GM12801 (cell line): ENCODE results near the gene FFAR1.

ENCODE experiments used
- CTCF ChIP-seq: IDR thresholded peaks from one replicate; pipeline ENCODE4 v1.5.1; 2011; ENCODE audit warnings: control low read depth; ENCODE audit not compliant: insufficient read length; ENCODE audit errors: extremely low read depth

The FFAR1 gene

DNA sequence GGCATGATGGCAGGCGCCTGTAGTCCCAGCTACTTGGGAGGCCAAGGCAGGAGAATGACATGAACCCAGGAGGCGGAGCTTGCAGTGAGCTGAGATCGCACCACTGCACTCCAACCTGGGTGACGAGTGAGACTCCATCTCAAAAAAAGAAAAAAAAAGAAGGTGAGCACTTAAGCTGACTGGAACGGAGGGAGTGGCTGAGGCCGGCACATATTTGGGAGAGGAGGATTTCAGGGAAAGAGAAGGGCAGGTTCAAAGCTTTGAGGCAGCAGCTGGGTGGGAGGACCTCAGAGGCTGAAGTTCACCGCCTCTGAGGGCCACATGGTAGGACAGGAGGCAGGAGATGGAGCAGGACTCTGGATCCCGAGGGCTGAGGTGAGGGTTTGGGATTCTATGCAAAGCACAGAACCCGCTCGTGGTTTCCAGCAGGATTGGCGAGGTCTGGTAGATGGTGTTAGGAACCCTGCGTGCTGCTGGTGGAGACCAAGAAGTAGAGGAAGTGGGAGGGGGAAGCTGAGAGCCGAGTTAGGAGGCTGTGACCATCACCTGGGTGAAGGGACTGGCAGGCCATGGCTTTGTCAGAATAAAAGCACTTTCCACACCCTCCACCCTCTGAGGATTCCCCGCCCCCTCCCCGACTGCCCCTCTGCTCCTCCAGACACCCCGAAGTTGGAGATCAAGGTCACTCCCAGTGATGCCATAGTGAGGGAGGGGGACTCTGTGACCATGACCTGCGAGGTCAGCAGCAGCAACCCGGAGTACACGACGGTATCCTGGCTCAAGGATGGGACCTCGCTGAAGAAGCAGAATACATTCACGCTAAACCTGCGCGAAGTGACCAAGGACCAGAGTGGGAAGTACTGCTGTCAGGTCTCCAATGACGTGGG lies 10.4 kb upstream of the FFAR1 start:
- TF ChIP-seq CTCF: no peak

- no peak for TF ChIP-seq CTCF
Measured at GRCh38 chr19:35337984-35338296, 9.8 kb upstream of the FFAR1 start.

DNA sequence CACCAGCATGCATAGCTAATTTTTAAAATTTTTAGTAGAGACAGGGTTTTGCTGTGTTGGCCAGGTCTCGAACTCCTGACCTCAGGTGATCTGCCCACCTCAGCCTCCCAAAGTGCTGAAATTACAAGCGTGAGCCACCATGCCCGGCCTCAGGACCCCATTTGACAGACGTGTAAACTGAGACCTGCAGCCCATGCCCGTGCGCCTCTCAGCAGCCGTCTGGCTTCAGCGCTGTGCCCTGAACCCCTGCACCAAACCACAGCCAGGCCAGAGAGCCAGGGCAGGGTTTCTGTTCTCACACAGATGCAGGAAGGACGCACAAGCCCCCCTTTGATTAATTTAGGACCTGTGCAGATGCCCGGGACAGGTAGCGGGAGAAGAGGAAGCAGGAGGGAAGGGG lies 7.3 kb upstream of the FFAR1 start:
- no peak for TF ChIP-seq CTCF

- no peak for TF ChIP-seq CTCF
Measured at GRCh38 chr19:35341006-35341405, 6.7 kb upstream of the FFAR1 start.

- TF ChIP-seq CTCF: no peak
Measured at GRCh38 chr19:35341565-35342225, 6.0 kb upstream of the FFAR1 start.

- no peak for TF ChIP-seq CTCF
Measured at GRCh38 chr19:35342430-35342829, 5.3 kb upstream of the FFAR1 start.

DNA sequence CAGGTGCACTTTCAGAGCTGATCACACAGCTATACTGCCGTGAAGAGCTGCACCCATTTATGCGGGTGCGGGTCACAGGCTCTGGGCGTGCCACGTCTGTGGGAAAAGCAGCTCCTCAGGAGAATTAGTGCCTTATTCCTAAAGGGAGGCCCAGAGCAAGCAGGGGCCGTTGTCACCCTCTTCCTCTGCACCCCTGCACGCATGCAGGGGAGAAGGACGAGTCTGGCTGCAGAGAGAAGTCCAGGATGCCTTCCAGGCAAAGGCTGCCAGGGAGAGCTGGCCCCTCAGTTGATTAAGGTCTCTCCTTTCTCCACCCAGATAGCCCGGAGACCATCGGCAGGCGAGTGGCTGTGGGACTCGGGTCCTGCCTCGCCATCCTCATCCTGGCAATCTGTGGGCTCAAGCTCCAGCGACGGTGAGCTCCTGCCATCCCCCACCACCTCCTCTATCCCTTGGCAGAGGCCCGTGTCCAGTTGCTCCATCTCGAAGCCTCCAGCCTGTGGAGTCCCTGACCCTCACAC lies 3.1 kb upstream of the FFAR1 start:
- no peak for TF ChIP-seq CTCF
